Measurements from ENCODE around the gene CORO2A.

CORO2A gene

GRCh38 chr9:98085944-98086343 is 106.5 kb downstream of the CORO2A start:
- H3K36me3 ChIP-seq (ENCODE audit: insufficient read depth, low read length) = peaks cover 3% of the 10 kb centered on the region; the same call in 1 of the 2 replicates
- H3K9ac ChIP-seq (ENCODE audit: insufficient read length) = no peak overlapping the region
- H3K4me3 ChIP-seq = no peak overlapping the region
- no peak for TF ChIP-seq EZH2 (IDR thresholded peaks at IDR 0.05)
- no peak for TF ChIP-seq POLR2AphosphoS5 (IDR thresholded peaks at IDR 0.05; ENCODE audit: borderline replicate concordance, low read depth, low read length)
- TF ChIP-seq FOXP2 (optimal IDR thresholded peaks at IDR 0.05; ENCODE audit: control extremely low read depth, extremely low read length, insufficient read depth) = no peak
- no peak overlapping the region for H3K27ac ChIP-seq
- no peak for DNase-seq (ENCODE audit: low read depth, low spot score)
- H3K9me3 ChIP-seq (ENCODE audit: low read depth, low read length) = no peaks in the 10 kb centered on the region

- H3K27ac ChIP-seq = no peak overlapping the region
- no peak for DNase-seq (ENCODE audit: low read depth, low spot score)
- no peaks in the 10 kb centered on the region for H3K9me3 ChIP-seq (ENCODE audit: low read depth, low read length)
- no peak overlapping the region for H3K4me3 ChIP-seq
- TF ChIP-seq EZH2 (IDR thresholded peaks at IDR 0.05) (no peak), FOXP2 (optimal IDR thresholded peaks at IDR 0.05; ENCODE audit: control extremely low read depth, extremely low read length, insufficient read depth) (no peak), POLR2AphosphoS5 (IDR thresholded peaks at IDR 0.05; ENCODE audit: borderline replicate concordance, low read depth, low read length) (no peak)
- H3K9ac ChIP-seq (ENCODE audit: insufficient read length) = no peak overlapping the region
- H3K36me3 ChIP-seq (ENCODE audit: insufficient read depth, low read length) = peaks cover 3% of the 10 kb centered on the region; the same call in 1 of the 2 replicates
These were observed 107.4 kb downstream of the CORO2A start for GRCh38 chr9:98085058-98085457.

GRCh38 chr9:98084396-98084795 is 108.0 kb downstream of the CORO2A start:
- no peak for DNase-seq (ENCODE audit: low read depth, low spot score)
- Histone ChIP-seq H3K4me3 (no peak overlapping the region), H3K9me3 (ENCODE audit: low read depth, low read length) (no peaks in the 10 kb centered on the region), H3K9ac (ENCODE audit: insufficient read length) (no peak overlapping the region), H3K27ac (no peak overlapping the region), H3K36me3 (ENCODE audit: insufficient read depth, low read length) (peaks cover 3% of the 10 kb centered on the region; the same call in 1 of the 2 replicates)
- TF ChIP-seq EZH2 (IDR thresholded peaks at IDR 0.05) (no peak), POLR2AphosphoS5 (IDR thresholded peaks at IDR 0.05; ENCODE audit: borderline replicate concordance, low read depth, low read length) (no peak), FOXP2 (optimal IDR thresholded peaks at IDR 0.05; ENCODE audit: control extremely low read depth, extremely low read length, insufficient read depth) (no peak)

- Histone ChIP-seq H3K9ac (ENCODE audit: insufficient read length) (no peak overlapping the region), H3K4me3 (no peak overlapping the region), H3K36me3 (ENCODE audit: insufficient read depth, low read length) (peaks cover 3% of the 10 kb centered on the region; the same call in 1 of the 2 replicates), H3K27ac (no peak overlapping the region), H3K9me3 (ENCODE audit: low read depth, low read length) (no peaks in the 10 kb centered on the region)
- TF ChIP-seq POLR2AphosphoS5 (IDR thresholded peaks at IDR 0.05; ENCODE audit: borderline replicate concordance, low read depth, low read length) = no peak
- TF ChIP-seq EZH2 (IDR thresholded peaks at IDR 0.05) = no peak
- no peak for TF ChIP-seq FOXP2 (optimal IDR thresholded peaks at IDR 0.05; ENCODE audit: control extremely low read depth, extremely low read length, insufficient read depth)
- DNase-seq (ENCODE audit: low read depth, low spot score) = no peak
These were observed 108.8 kb downstream of the CORO2A start for GRCh38 chr9:98083566-98084183.

- H3K27ac ChIP-seq = no peak overlapping the region
- H3K4me3 ChIP-seq = no peak overlapping the region
- no peak for DNase-seq (ENCODE audit: low read depth, low spot score)
- no peak overlapping the region for H3K9ac ChIP-seq (ENCODE audit: insufficient read length)
- H3K9me3 ChIP-seq (ENCODE audit: low read depth, low read length) = no peaks in the 10 kb centered on the region
- TF ChIP-seq EZH2 (IDR thresholded peaks at IDR 0.05) = no peak
- TF ChIP-seq FOXP2 (optimal IDR thresholded peaks at IDR 0.05; ENCODE audit: control extremely low read depth, extremely low read length, insufficient read depth) = no peak
- no peak for TF ChIP-seq POLR2AphosphoS5 (IDR thresholded peaks at IDR 0.05; ENCODE audit: borderline replicate concordance, low read depth, low read length)
- H3K36me3 ChIP-seq (ENCODE audit: insufficient read depth, low read length) = peaks cover 3% of the 10 kb centered on the region; the same call in 1 of the 2 replicates
These were observed 109.4 kb downstream of the CORO2A start for GRCh38 chr9:98083061-98083501.

- no peaks in the 10 kb centered on the region for H3K9me3 ChIP-seq (ENCODE audit: low read depth, low read length)
- DNase-seq (ENCODE audit: low read depth, low spot score) = no peak
- TF ChIP-seq FOXP2 (optimal IDR thresholded peaks at IDR 0.05; ENCODE audit: control extremely low read depth, extremely low read length, insufficient read depth) = no peak
- TF ChIP-seq EZH2 (IDR thresholded peaks at IDR 0.05) = no peak
- TF ChIP-seq POLR2AphosphoS5 (IDR thresholded peaks at IDR 0.05; ENCODE audit: borderline replicate concordance, low read depth, low read length) = no peak
- H3K9ac ChIP-seq (ENCODE audit: insufficient read length) = no peak overlapping the region
- peaks cover 3% of the 10 kb centered on the region; the same call in 1 of the 2 replicates for H3K36me3 ChIP-seq (ENCODE audit: insufficient read depth, low read length)
- H3K27ac ChIP-seq = no peak overlapping the region
- no peak overlapping the region for H3K4me3 ChIP-seq
These were observed 110.8 kb downstream of the CORO2A start for GRCh38 chr9:98081477-98082219.

GRCh38 chr9:98080780-98081179 is 111.7 kb downstream of the CORO2A start:
- H3K9me3 ChIP-seq (ENCODE audit: low read depth, low read length) = no peaks in the 10 kb centered on the region
- H3K36me3 ChIP-seq (ENCODE audit: insufficient read depth, low read length) = peaks cover 3% of the 10 kb centered on the region; the same call in 1 of the 2 replicates
- H3K27ac ChIP-seq = no peak overlapping the region
- DNase-seq (ENCODE audit: low read depth, low spot score) = no peak
- no peak overlapping the region for H3K9ac ChIP-seq (ENCODE audit: insufficient read length)
- TF ChIP-seq EZH2 (IDR thresholded peaks at IDR 0.05) (no peak), FOXP2 (optimal IDR thresholded peaks at IDR 0.05; ENCODE audit: control extremely low read depth, extremely low read length, insufficient read depth) (no peak), POLR2AphosphoS5 (IDR thresholded peaks at IDR 0.05; ENCODE audit: borderline replicate concordance, low read depth, low read length) (no peak)
- H3K4me3 ChIP-seq = no peak overlapping the region

GRCh38 chr9:98080326-98080725 is 112.1 kb downstream of the CORO2A start:
- Histone ChIP-seq H3K9ac (ENCODE audit: insufficient read length) (no peak overlapping the region), H3K9me3 (ENCODE audit: low read depth, low read length) (no peaks in the 10 kb centered on the region), H3K27ac (no peak overlapping the region), H3K36me3 (ENCODE audit: insufficient read depth, low read length) (peaks cover 3% of the 10 kb centered on the region; the same call in 1 of the 2 replicates), H3K4me3 (no peak overlapping the region)
- DNase-seq (ENCODE audit: low read depth, low spot score) = no peak
- TF ChIP-seq FOXP2 (optimal IDR thresholded peaks at IDR 0.05; ENCODE audit: control extremely low read depth, extremely low read length, insufficient read depth) (no peak), EZH2 (IDR thresholded peaks at IDR 0.05) (no peak), POLR2AphosphoS5 (IDR thresholded peaks at IDR 0.05; ENCODE audit: borderline replicate concordance, low read depth, low read length) (no peak)

Measured in SK-N-MC (cell line).